Spinal cord (tissue), 10 donors: Measurements from ENCODE around the gene NLRP10. TPM values are rescaled to one million over a fixed set of nuclear protein-coding genes. Genes with fewer than 3 reads are reported as not detected.
A peak's percentile ranks its signal among the peaks of the same experiment; 100 is the strongest.

Source experiments
- DNase-seq, 6 donors: peaks; one replicate each; pipeline versions ENCODE4 v3.0.0 to v3.0.0-alpha.2; 2013 to 2015; ENCODE audit warnings: low spot score in 6 of 6, low read depth in 4 of 6
- H3K27ac ChIP-seq: one replicate; pipeline ENCODE4 v1.5.1; 2013; ENCODE audit warnings: low read depth, low read length, control low read depth
- H3K27me3 ChIP-seq: one replicate; pipeline ENCODE4 v1.6.1; 2013; ENCODE audit warnings: low read length; ENCODE audit not compliant: control insufficient read depth, insufficient read depth
- H3K36me3 ChIP-seq: one replicate; pipeline ENCODE4 v1.6.1; 2013; ENCODE audit warnings: low read length; ENCODE audit not compliant: control insufficient read depth, insufficient read depth
- H3K4me1 ChIP-seq: one replicate; pipeline ENCODE4 v1.6.1; 2013; ENCODE audit warnings: low read length; ENCODE audit not compliant: control insufficient read depth, insufficient read depth
- H3K4me3 ChIP-seq: one replicate; pipeline ENCODE4 v1.5.1; 2013; ENCODE audit warnings: low read depth, low read length, control low read depth
- H3K9me3 ChIP-seq: one replicate; pipeline ENCODE4 v1.6.1; 2013; ENCODE audit warnings: low read length; ENCODE audit not compliant: control insufficient read depth, insufficient read depth
- WGBS: methylation state at CpG from one replicate; pipeline ENCODE4 v1.1.5; 2013; ENCODE audit warnings: missing lambda C conversion rate; ENCODE audit not compliant: insufficient coverage; 5-methylcytosine and 5-hydroxymethylcytosine counted together
- long read RNA-seq, 4 donors: transcript quantifications; one replicate each; lab custom pipeline, GENCODE V29; 2026
- polyA plus RNA-seq, 2 donors: library from polyadenylated mRNA; unstranded; fragments of 120-200 nt; gene quantifications; one replicate each; pipeline ENCODE4 v1.2.1, GENCODE V29; 2013; ENCODE audit not compliant: insufficient read length in 2 of 2
- total RNA-seq, 2 donors: library from RNA; depleted of rRNA in 1 of 2; stranded (reverse); fragments of 120-200 nt in 1 of 2; fragments of >200 nt in 1 of 2; gene quantifications; one replicate each; pipeline versions ENCODE4 v1.2.3 to v1.2.4, GENCODE V29; 2013 to 2014
- donor health status: healthy.

The NLRP10 gene, protein sequence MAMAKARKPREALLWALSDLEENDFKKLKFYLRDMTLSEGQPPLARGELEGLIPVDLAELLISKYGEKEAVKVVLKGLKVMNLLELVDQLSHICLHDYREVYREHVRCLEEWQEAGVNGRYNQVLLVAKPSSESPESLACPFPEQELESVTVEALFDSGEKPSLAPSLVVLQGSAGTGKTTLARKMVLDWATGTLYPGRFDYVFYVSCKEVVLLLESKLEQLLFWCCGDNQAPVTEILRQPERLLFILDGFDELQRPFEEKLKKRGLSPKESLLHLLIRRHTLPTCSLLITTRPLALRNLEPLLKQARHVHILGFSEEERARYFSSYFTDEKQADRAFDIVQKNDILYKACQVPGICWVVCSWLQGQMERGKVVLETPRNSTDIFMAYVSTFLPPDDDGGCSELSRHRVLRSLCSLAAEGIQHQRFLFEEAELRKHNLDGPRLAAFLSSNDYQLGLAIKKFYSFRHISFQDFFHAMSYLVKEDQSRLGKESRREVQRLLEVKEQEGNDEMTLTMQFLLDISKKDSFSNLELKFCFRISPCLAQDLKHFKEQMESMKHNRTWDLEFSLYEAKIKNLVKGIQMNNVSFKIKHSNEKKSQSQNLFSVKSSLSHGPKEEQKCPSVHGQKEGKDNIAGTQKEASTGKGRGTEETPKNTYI
- total RNA-seq (not detected), polyA plus RNA-seq (not detected)
- long read RNA-seq, donor 1, result 0 reads
- long read RNA-seq, donor 2, result 0 reads
- long read RNA-seq, donor 3, result 0 reads
- long read RNA-seq, donor 4, result 0 reads

DNA sequence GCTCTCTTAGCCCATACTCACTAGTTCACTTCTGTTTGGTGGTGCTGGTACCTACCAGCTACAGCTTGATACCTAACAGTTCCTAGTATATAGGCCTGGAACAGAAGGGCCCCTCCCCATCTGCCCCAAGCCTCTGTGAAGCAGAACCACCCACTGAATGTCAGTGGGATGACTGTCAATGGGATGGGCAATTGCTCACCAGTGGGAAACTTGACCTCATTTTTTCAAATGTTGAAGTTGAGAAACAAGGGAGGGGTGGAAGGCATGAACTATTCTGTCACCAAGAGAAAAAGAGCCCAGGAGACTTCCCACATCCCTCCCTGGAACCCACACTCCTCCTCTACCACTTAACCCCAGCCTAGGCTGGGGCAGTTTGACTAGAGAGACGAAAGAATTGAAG lies at the start of gene NLRP10:
Gene NLRP10 (minus strand): TSS at position 62 of the 400 bp plus-strand sequence. CDS start 1,952 bp downstream, outside the sequence.
- Histone ChIP-seq H3K27me3 (peaks cover 2% of the 10 kb centered on the region), H3K27ac (no peak within 1 kb of the TSS), H3K36me3 (no peaks in the 10 kb centered on the region), H3K4me1 (no peaks in the 10 kb centered on the region), H3K9me3 (no peaks in the 10 kb centered on the region), H3K4me3 (no peak within 1 kb of the TSS)
- DNase-seq, result no peak
- no CpG with 5 or more reads among the region's 1 CpG for WGBS

DNA sequence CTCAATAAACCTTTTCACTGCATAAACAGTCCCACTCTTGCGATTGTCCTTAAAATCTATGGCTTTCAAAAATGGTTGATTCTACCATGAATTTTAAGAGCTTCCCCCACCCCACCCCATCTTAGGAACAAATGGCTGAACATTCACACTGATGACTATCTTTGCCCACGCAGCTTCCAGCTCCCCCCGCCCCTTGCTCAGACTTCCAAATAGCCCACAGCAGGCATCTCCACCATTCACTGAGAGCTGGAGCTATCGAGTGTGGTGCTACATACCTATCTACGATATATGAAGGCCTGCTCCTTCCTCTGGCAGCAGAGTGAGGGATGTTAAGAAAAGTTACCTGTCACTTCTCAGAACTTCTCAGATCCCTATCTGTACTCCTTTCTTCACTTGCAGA lies 48.6 kb upstream of the NLRP10 start:
- H3K4me1 ChIP-seq, result peaks cover 12% of the 10 kb centered on the region
- no peak overlapping the region for H3K27ac ChIP-seq
- H3K9me3 ChIP-seq, result no peaks in the 10 kb centered on the region
- H3K36me3 ChIP-seq, result no peaks in the 10 kb centered on the region
- H3K27me3 ChIP-seq, result no peaks in the 10 kb centered on the region
- no peak for DNase-seq
- 65% methylated on average over 3 of the region's 5 CpGs for WGBS
- no peak overlapping the region for H3K4me3 ChIP-seq

DNA sequence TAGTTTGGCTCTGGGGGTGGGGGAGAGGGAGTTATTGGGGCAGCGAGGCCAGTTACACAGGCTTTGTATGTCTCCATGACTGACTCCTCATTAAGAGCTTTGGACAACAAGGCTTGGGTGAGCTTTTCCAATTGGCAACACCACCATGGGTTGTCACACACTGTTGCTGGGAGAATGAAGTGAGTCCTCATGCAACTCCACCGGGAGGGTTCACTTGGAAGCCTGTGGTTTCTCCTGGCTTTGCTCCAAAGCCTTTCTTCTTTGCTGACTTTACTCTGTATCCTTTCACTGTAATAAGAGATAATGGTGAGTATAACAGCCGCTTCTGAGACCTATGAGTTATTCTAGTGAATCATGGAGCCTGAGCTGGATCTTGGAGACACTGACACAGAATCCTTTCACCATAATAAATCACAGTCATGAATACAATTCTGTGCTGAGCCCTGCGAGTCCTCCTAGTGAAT lies 46.8 kb upstream of the NLRP10 start:
- DNase-seq, result peak in 3 of 6 donors; percentile 42 to 78 (median 66)
- H3K27ac ChIP-seq, result no peak overlapping the region
- H3K27me3 ChIP-seq, result no peaks in the 10 kb centered on the region
- peaks cover 3% of the 10 kb centered on the region for H3K4me1 ChIP-seq
- H3K4me3 ChIP-seq, result no peak overlapping the region
- H3K36me3 ChIP-seq, result no peaks in the 10 kb centered on the region
- 32% methylated on average over 2 of the region's 4 CpGs for whole genome bisulfite sequencing
- H3K9me3 ChIP-seq, result no peaks in the 10 kb centered on the region

DNA sequence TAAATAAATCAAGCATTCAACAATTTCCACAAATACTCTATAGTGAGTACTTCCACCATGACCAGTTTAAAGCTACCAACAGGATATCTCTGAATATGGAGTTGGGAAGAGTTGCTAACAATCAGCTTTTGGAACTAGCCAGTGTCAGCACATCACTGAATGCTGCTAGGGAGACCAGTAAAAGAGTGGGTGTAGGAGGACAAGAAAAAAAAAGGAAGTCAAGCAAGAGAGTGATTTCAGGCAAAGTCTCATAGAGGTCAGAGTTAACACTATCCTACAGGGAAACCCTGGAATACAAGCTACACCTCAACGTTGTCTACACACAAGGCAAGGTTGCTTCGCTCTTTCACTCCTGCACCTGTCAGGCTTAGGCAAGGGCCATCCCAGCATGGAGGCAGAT lies 46.1 kb upstream of the NLRP10 start:
- H3K4me1 ChIP-seq, result peaks cover 3% of the 10 kb centered on the region
- no peaks in the 10 kb centered on the region for H3K9me3 ChIP-seq
- no peak overlapping the region for H3K4me3 ChIP-seq
- no peaks in the 10 kb centered on the region for H3K36me3 ChIP-seq
- DNase-seq, result no peak
- 100% methylated on average over 1 of the region's 2 CpGs for WGBS
- H3K27ac ChIP-seq, result no peak overlapping the region
- H3K27me3 ChIP-seq, result no peaks in the 10 kb centered on the region

DNA sequence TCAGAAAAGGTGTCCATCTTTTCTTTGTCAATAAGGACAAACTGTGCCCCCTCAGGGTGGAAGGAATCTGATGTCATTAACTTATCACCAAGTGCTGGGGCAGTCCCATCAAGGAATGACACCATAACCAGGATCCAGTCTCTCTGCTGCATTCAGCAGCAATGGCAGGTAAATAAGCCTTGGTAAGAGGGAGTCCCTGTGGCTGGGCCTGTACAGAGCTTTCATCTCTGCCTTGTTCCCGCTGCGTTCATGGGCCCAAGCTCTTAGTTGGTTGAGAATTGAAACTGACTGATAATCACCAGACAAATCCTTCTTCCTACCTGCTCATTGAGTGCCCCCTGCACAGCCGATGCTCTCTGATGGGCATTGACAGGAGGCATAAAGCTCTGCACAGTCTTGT lies 44.6 kb upstream of the NLRP10 start:
- H3K27me3 ChIP-seq, result peaks cover 2% of the 10 kb centered on the region
- no peaks in the 10 kb centered on the region for H3K36me3 ChIP-seq
- H3K9me3 ChIP-seq, result no peaks in the 10 kb centered on the region
- no peak overlapping the region for H3K4me3 ChIP-seq
- 96% methylated on average over 3 of the region's 3 CpGs for WGBS
- H3K4me1 ChIP-seq, result peaks cover 3% of the 10 kb centered on the region
- H3K27ac ChIP-seq, result no peak overlapping the region
- no peak for DNase-seq

DNA sequence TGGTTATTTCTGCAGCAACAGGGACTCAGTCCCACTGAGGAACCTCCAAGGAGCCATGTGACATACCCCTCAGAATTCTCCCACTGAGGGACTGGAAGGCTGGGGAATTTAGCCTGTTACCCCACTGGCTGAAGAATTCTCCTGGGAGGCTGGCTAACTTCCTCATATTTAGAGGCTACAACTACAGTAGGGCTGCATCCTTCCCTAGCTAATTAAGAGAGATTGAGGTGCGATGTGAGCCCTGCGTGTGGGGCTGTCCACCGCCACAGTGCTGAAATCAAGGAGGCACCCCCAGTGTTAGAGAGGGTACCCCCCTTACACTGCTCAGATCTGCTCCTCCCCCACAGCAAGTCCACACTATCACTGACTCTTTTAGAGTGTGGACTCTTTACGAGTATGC lies 43.0 kb upstream of the NLRP10 start:
- 60% methylated on average over 1 of the region's 4 CpGs for WGBS
- Histone ChIP-seq H3K27ac (no peak overlapping the region), H3K27me3 (peaks cover 2% of the 10 kb centered on the region)

DNA sequence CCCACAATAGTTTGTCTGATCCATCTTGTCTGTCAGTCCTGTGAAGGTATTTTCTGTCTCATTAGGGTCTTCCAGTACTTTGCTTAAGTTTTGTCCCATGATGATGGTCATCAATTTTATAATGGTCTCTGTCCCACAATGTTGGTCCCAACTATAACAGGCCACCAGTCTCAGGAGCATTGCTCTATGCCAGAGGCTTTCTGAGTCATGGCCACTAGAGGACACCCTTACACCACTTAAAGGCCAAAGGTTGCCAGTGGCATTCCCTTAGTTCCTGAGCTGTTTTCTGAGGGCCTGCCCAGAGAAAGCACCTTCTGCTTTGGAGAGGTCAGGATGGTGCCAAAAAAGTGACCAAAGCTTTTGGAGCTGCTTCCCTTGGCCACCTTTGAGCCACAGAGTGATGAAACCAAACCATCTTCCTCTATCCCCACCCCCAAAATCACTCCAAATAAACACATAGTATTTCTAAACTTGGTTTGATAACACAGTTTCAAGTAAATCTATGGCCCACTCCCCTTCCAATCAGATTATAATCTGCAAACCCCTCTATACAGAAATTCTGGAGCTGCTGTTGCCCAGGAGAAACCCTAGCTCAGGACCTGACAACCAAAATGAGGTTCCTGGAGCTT lies 41.2 kb upstream of the NLRP10 start:
- Histone ChIP-seq H3K36me3 (no peaks in the 10 kb centered on the region), H3K4me1 (peaks cover under 1% of the 10 kb centered on the region), H3K9me3 (no peaks in the 10 kb centered on the region), H3K27ac (no peak overlapping the region), H3K4me3 (no peak overlapping the region), H3K27me3 (peaks cover 2% of the 10 kb centered on the region)
- peak in 4 of 6 donors; percentile 73 to 92 (median 82) for DNase-seq

More for the DNA sequence above, 43.0 kb upstream of the NLRP10 start:
- no peak for DNase-seq
- peaks cover 3% of the 10 kb centered on the region for H3K4me1 ChIP-seq
- H3K4me3 ChIP-seq, result no peak overlapping the region
- H3K36me3 ChIP-seq, result no peaks in the 10 kb centered on the region
- H3K9me3 ChIP-seq, result no peaks in the 10 kb centered on the region

DNA sequence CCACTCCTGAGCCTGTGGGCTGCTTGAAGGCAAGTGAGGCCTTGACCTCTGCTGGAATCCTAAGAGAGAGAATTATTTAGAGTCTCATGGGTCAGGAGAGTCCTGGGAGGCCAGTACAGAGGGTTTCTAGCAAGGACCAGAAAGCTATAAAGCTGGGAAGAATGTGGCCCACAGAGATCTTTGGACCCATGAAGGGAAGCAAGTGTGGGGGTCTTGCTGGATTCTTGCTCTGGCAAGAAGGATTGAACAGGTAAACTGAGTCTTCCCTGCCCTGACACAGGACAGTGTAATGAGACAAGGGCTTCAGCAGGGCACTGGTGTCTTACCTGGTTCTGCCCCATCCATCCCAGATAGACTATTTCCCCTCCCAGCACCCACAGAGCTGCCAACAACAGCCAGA lies 40.3 kb upstream of the NLRP10 start:
- Histone ChIP-seq H3K27me3 (peaks cover 2% of the 10 kb centered on the region), H3K4me3 (no peak overlapping the region), H3K9me3 (no peaks in the 10 kb centered on the region), H3K36me3 (no peaks in the 10 kb centered on the region), H3K4me1 (no peaks in the 10 kb centered on the region), H3K27ac (no peak overlapping the region)
- DNase-seq, result no peak

DNA sequence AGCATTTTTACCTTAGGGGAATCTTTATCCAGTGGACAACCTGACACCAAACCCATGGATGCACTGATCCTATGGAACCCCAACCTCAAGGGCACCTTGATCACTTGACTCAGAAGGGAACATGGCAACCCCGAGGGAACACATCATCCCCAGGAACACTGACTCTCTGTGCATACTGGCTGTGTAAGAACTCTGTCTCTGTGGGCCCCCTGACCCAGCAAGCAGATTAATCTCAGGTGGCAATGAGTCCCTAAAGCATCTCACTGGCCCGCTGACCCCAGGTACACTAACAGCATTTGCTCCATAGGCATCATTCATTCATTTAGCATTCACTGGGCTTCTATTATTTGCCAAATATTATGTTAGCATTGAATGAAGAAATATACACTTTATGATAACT lies 38.8 kb upstream of the NLRP10 start:
- Histone ChIP-seq H3K27me3 (peaks cover 2% of the 10 kb centered on the region), H3K4me1 (no peaks in the 10 kb centered on the region), H3K36me3 (peaks cover 4% of the 10 kb centered on the region), H3K4me3 (no peak overlapping the region), H3K9me3 (no peaks in the 10 kb centered on the region), H3K27ac (no peak overlapping the region)
- WGBS, result 100% methylated on average over 2 of the region's 2 CpGs
- DNase-seq, result no peak
